ENCODE measurements around the gene SDF4. TPM values are rescaled to one million over a fixed set of nuclear protein-coding genes. Genes with fewer than 3 reads are reported as not detected.
A peak's percentile ranks its signal among the peaks of the same experiment; 100 is the strongest.

SDF4 gene
- total and polyA plus RNA-seq, 10 donors = 39.1 to 145 (median 88.5) TPM

DNA sequence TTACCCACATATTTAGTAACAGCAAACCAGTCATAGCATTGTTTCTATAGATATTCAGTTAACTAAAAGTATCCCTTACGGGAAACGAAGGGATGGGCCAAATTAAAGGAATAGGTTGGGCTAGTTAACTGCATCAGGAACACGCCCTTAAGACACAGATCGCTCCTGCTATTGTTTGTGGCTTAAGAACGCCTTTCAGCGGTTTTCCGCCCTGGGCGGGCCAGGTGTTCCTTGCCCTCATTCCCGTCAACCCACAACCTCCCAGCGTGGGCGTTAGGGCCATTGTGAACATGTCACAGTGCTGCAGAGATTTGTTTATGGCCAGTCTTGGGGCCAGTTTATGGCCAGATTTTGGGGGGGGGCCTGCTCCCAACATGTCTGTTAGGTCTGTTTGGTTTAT is 40.1 kb downstream of the SDF4 start:
- intact Hi-C loops (cut with DNase I; ENCODE audit: low total_unique reads) = no loop called here
- no peak for DNase-seq
- TF ChIP-seq POLR2A (IDR thresholded peaks at IDR 0.05) = no peak
- TF ChIP-seq POLR2AphosphoS5 (IDR thresholded peaks at IDR 0.05) = no peak
- no peak for TF ChIP-seq CTCF (IDR thresholded peaks at IDR 0.05 in 8 of 11, conservative IDR thresholded peaks at IDR 0.05 in 3 of 11)
- H3K27me3 ChIP-seq (replicated peaks in 1 of 7) = no peaks in the 10 kb centered on the region
- H3K4me3 ChIP-seq = no peak overlapping the region
- peaks cover 0 to 5% (median 0%) of the 10 kb centered on the region in 6 donors for H3K4me1 ChIP-seq
- H3K36me3 ChIP-seq = no peaks in the 10 kb centered on the region
- H3K27ac ChIP-seq = no peak overlapping the region
- peaks cover 0 to 23% (median 17%) of the 10 kb centered on the region in 8 donors for H3K9me3 ChIP-seq
- 71 to 95% (median 90%) methylated on average over 11 of the region's 11 CpGs for WGBS, 5 donors

DNA sequence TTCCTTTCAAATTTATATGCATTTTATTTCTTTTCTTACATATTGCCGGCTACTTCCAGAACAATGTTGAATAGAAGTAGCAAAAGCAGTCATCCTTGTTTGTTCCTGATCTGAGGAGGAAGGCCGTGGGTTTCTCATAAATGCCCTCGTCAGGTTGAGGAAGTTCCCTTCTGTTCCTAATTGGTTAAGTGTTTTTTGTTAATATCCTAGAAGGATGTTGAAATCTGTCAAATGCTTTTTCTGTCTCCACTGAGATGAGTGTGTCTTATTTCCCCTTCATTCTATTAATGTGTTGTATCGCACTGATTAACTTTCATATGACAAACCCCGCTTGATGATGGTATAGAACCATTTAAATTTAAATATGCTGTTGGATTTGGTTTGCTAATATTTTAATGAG is 42.7 kb downstream of the SDF4 start:
- no peak for TF ChIP-seq CTCF (IDR thresholded peaks at IDR 0.05 in 8 of 11, conservative IDR thresholded peaks at IDR 0.05 in 3 of 11)
- H3K4me1 ChIP-seq = peaks cover 0 to 5% (median 0%) of the 10 kb centered on the region in 6 donors
- 38 to 63% (median 46%) methylated on average over 5 of the region's 5 CpGs for WGBS, 5 donors
- H3K4me3 ChIP-seq = no peak overlapping the region
- H3K36me3 ChIP-seq = no peaks in the 10 kb centered on the region
- intact Hi-C loops (cut with DNase I; ENCODE audit: low total_unique reads) = no loop called here
- no peak overlapping the region for H3K27ac ChIP-seq
- DNase-seq = no peak
- H3K27me3 ChIP-seq (replicated peaks in 1 of 7) = no peaks in the 10 kb centered on the region
- H3K9me3 ChIP-seq = peaks cover 0 to 8% (median 2%) of the 10 kb centered on the region in 8 donors

DNA sequence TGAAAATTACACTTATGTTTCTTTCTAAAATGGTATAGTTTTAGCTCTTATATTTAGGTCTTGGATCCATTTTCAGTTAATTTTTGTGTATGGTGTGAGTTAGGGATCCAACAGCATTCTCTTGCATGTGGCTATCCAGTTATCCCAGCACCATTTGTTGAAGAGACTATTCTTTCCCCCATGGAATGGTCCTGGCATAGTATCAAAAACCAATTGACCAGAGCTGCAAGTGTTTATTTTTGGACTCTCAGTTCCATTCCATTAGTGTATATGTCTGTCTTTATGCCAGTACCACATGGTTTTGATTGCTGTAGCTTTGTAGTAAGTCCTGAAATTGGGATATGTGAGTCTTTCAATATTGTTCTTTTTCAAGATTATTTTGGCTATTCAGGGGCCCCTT is 43.9 kb downstream of the SDF4 start:
- peaks cover 0 to 17% (median 9%) of the 10 kb centered on the region in 6 donors for H3K4me1 ChIP-seq
- peaks cover 0 to 9% (median 0%) of the 10 kb centered on the region in 7 donors for H3K27me3 ChIP-seq (replicated peaks in 1 of 7)
- intact Hi-C loops (cut with DNase I; ENCODE audit: low total_unique reads) = no loop called here
- H3K36me3 ChIP-seq = no peaks in the 10 kb centered on the region
- H3K27ac ChIP-seq = no peak overlapping the region
- H3K4me3 ChIP-seq = no peak overlapping the region
- TF ChIP-seq POLR2A (IDR thresholded peaks at IDR 0.05) = no peak
- TF ChIP-seq POLR2AphosphoS5 (IDR thresholded peaks at IDR 0.05) = no peak
- TF ChIP-seq CTCF (IDR thresholded peaks at IDR 0.05 in 8 of 11, conservative IDR thresholded peaks at IDR 0.05 in 3 of 11) = no peak
- no peak for DNase-seq
- peaks cover 0 to 8% (median 2%) of the 10 kb centered on the region in 8 donors for H3K9me3 ChIP-seq

DNA sequence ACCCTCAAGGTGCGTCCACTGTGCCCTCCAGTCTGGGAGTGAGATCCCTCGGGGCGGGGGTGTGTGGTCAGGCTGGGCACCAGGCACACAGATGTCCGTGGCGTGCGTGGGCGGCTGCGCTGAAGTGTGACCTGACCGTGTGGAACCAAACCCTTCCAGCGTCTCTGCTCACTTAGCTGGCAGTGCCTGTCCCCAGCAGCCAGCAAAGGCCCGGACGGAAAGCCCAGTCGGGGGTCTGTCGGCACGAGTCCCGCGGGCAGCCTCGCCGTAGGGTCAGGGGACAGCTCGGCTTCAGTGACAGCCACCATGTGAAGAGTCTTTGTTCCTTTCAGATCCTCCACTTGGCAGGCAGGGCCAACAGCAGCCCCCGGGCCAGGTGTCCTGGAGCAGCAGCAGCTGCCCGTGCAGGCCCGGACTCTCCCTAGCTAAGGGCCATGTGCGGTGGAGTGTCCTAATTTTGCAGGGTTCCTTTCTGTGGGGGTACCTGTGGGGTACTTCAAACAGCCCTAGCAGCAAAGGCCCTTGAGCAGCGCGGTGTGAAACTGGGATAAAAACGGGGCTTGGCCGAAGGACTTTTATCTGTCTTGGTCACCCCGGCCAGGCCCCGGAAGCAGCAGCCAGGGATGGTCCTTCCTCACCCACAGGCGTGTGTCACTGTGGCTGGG is 46.6 kb downstream of the SDF4 start:
- Histone ChIP-seq H3K27me3 (replicated peaks in 1 of 7) (peaks cover 0 to 36% (median 6%) of the 10 kb centered on the region in 7 donors), H3K4me1 (peaks cover 0 to 30% (median 15%) of the 10 kb centered on the region in 6 donors), H3K36me3 (no peaks in the 10 kb centered on the region), H3K27ac (no peak overlapping the region), H3K4me3 (no peak overlapping the region), H3K9me3 (no peaks in the 10 kb centered on the region)
- DNase-seq = peak; percentile 69
- no peak for TF ChIP-seq POLR2AphosphoS5 (IDR thresholded peaks at IDR 0.05)
- no peak for TF ChIP-seq CTCF (IDR thresholded peaks at IDR 0.05 in 8 of 11, conservative IDR thresholded peaks at IDR 0.05 in 3 of 11)
- no peak for TF ChIP-seq POLR2A (IDR thresholded peaks at IDR 0.05)
- intact Hi-C loops (cut with DNase I; ENCODE audit: low total_unique reads) = no loop called here
- WGBS, 5 donors = 78 to 87% (median 86%) methylated on average over 14 to 31 of the region's 31 CpGs
